GM12873 (cell line): ENCODE results near the gene LEKR1.

ENCODE experiments used
- CTCF ChIP-seq: IDR thresholded peaks from 2 replicates; pipeline ENCODE4 v1.5.1; 2012; ENCODE audit warnings: low read depth, mild to moderate bottlenecking, moderate library complexity, low read length, control low read depth; ENCODE audit not compliant: insufficient read depth; ENCODE audit errors: missing control alignments

The LEKR1 gene

GRCh38 chr3:157073810-157074209, 247.7 kb downstream of the LEKR1 start:
- TF ChIP-seq CTCF: no peak

GRCh38 chr3:157074490-157074889, 248.3 kb downstream of the LEKR1 start:
- no peak for TF ChIP-seq CTCF

GRCh38 chr3:157074981-157075380, 248.8 kb downstream of the LEKR1 start:
- TF ChIP-seq CTCF: no peak

GRCh38 chr3:157075693-157076420, 249.7 kb downstream of the LEKR1 start:
- TF ChIP-seq CTCF: no peak

- no peak for TF ChIP-seq CTCF
Observed at GRCh38 chr3:157077565-157077991, 251.4 kb downstream of the LEKR1 start.

- TF ChIP-seq CTCF: no peak
Observed at GRCh38 chr3:157078131-157078810, 252.1 kb downstream of the LEKR1 start.

GRCh38 chr3:157078811-157079185, 252.6 kb downstream of the LEKR1 start:
- TF ChIP-seq CTCF: no peak
